BE2C (cell line): Measurements from ENCODE around the gene DCAF11.

Experiments
- DNase-seq: peaks from one replicate; pipeline ENCODE4 v3.0.0-alpha.2; 2020
- H3K27me3 ChIP-seq: fragments of 250-450 bp; sonication (Bioruptor Pico); 2 replicates; pipeline ENCODE4 v1.5.1; 2020; ENCODE audit warnings: mild to moderate bottlenecking
- H3K36me3 ChIP-seq: fragments of 250-450 bp; sonication (Bioruptor Pico); 2 replicates; pipeline ENCODE4 v1.5.1; 2020; ENCODE audit warnings: mild to moderate bottlenecking
- H3K4me1 ChIP-seq: fragments of 250-450 bp; sonication (Bioruptor Pico); 2 replicates; pipeline ENCODE4 v1.5.1; 2020
- H3K4me3 ChIP-seq: 2 replicates; pipeline ENCODE4 v1.5.1; 2011; ENCODE audit warnings: low read depth, low read length
- H3K9me3 ChIP-seq: fragments of 250-450 bp; sonication (Bioruptor Pico); 2 replicates; pipeline ENCODE4 v1.5.1; 2020
- CTCF ChIP-seq: IDR thresholded peaks from 2 replicates; pipeline ENCODE4 v1.5.1; 2012; ENCODE audit warnings: mild to moderate bottlenecking, low read depth, low read length

Gene DCAF11

GRCh38 chr14:24068711-24069410 lies 45.7 kb upstream of the DCAF11 start:
- no peak for TF ChIP-seq CTCF
- H3K4me3 ChIP-seq, result no peak overlapping the region
- DNase-seq, result no peak

GRCh38 chr14:24069411-24069735 lies 45.2 kb upstream of the DCAF11 start:
- no peak for TF ChIP-seq CTCF
- Histone ChIP-seq H3K9me3 (no peaks in the 10 kb centered on the region), H3K4me1 (no peaks in the 10 kb centered on the region), H3K27me3 (no peaks in the 10 kb centered on the region), H3K36me3 (no peaks in the 10 kb centered on the region), H3K4me3 (no peak overlapping the region)
- DNase-seq, result no peak

More at GRCh38 chr14:24068711-24069410, 45.7 kb upstream of the DCAF11 start:
- Histone ChIP-seq H3K36me3 (no peaks in the 10 kb centered on the region), H3K9me3 (no peaks in the 10 kb centered on the region), H3K27me3 (no peaks in the 10 kb centered on the region), H3K4me1 (no peaks in the 10 kb centered on the region)

- no peak for DNase-seq
- Histone ChIP-seq H3K36me3 (no peaks in the 10 kb centered on the region), H3K27me3 (no peaks in the 10 kb centered on the region), H3K4me1 (no peaks in the 10 kb centered on the region), H3K4me3 (no peak overlapping the region), H3K9me3 (no peaks in the 10 kb centered on the region)
- TF ChIP-seq CTCF, result no peak
These were observed 44.1 kb upstream of the DCAF11 start for GRCh38 chr14:24070285-24071143.

GRCh38 chr14:24071144-24071697 lies 43.4 kb upstream of the DCAF11 start, which contains the start of gene CPNE6:
TSS of gene CPNE6 (plus strand) at chr14:24071562. CDS start at chr14:24072937, 1,375 bp downstream.
- H3K4me3 ChIP-seq, result no peak within 1 kb of the TSS
- no peak for TF ChIP-seq CTCF
- H3K9me3 ChIP-seq, result no peaks in the 10 kb centered on the region
- no peaks in the 10 kb centered on the region for H3K27me3 ChIP-seq
- H3K36me3 ChIP-seq, result no peaks in the 10 kb centered on the region
- DNase-seq, result no peak
- no peaks in the 10 kb centered on the region for H3K4me1 ChIP-seq

- Histone ChIP-seq H3K4me1 (no peaks in the 10 kb centered on the region), H3K4me3 (no peak overlapping the region), H3K27me3 (no peaks in the 10 kb centered on the region), H3K36me3 (no peaks in the 10 kb centered on the region), H3K9me3 (no peaks in the 10 kb centered on the region)
- DNase-seq, result no peak
- no peak for TF ChIP-seq CTCF
These were observed 42.6 kb upstream of the DCAF11 start for GRCh38 chr14:24071836-24072430.
